Superior temporal gyrus (tissue), 1 donor: ENCODE data around the gene FKBP8.
A peak's percentile ranks its signal among the peaks of the same experiment; 100 is the strongest.
"Not testable (repeated sequence)": the region's sequence is repeated elsewhere in the genome, so short reads cannot be mapped to it uniquely, and the experiment has no call there.

Experiments used
- DNase-seq: peaks from one replicate; pipeline ENCODE4 v3.0.0-alpha.2; 2016; ENCODE audit errors: extremely low spot score

The FKBP8 gene

DNA sequence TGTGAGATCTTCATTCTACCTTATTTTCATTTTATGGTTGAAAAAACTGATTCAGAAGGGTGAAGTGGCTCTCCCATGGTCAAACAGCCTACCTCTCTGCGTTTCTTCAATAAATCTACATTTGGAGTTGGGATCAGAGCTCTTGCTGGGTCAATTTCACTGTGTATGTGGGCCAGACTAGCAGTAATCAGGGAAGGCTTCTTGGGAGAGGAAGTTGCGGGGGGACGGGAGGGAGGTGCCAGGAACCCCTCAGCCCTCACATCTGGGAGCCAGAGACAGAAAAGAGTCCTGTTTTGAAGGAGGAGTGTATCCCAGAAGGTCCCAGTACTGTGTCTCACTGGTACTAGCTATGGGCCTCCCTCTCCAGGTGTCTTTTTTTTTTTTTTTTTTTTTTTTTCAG is 15.2 kb upstream of the FKBP8 start:
- no peak for DNase-seq

DNA sequence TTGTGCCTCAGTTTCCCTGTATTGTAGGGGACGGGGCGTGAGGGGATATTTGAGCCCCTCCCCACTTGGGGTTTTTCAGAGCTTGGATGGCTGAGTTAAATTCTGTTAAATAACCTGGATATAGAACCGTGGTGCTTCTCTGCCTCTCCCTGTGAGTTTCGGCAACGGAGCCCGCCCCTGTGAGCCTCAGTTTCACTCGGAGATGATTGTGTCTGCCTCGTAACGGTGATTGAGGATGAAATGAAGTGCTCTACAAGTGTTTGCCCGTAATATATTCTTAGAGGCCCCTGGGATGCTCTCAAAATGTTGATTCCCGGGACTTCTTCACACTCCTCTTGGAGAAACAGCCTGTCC is 14.8 kb upstream of the FKBP8 start:
- no peak for DNase-seq

DNA sequence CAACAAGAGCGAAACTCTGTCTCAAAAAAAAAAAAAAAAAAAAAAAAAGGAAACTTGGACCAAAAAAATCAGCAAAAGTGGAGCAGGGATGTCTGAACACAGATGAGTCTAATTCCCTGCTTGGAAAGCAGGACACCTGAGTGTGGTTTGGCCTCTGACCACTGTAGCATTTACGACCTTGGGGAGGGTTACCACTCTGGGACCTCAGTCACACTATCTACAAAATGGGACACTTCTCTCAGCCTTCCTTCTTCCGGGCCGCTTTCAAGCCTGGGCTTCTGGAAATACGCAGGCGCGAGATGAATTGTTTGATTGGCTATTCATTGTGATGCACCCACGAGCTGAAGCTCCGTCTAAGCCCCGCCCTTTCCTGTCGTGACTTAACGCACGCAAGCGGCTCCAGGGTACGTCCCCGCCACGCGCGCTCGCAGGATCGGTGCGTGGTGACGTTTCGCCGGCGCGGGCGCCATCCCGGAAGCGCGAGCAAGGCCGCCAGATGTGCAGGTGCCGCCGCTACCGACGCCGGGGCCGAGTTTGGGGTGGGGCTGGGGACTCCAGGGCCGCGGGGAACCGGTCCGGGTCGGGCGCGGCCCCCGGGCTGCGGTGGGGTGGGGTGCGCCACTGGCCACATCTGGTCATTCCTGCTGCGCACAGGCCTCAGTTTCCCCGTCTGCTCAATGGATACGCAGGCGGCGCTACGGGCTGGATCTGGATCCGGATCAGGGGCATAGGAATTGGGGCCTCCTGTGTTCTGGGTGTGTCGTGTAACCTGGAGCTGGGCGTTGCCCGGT is 14.2 kb upstream of the FKBP8 start, which contains the start of gene KXD1:
TSS of gene KXD1 (plus strand) at position 460 of the 791 bp plus-strand sequence. CDS start 4,187 bp downstream, outside the sequence.
- peak; percentile 99 for DNase-seq

DNA sequence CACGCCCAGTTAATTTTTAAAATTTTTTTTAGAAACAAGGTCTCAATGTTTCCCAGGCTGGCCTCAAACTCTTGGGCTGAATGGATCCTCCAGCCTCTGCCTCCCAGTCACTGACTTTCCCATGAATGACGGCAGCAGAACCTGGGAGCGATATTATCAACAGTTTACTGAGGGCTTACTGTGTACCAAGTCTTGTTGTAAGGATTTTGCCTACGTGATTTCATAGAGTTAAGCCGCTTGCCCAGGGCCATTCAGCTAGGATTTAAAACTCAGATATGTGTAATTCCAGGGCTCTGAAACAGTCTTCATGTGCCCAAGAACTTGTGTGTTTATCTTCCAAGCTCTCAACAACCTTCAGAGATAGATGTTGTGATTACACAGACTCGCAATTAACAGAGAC is 8.3 kb upstream of the FKBP8 start:
- DNase-seq = no peak

DNA sequence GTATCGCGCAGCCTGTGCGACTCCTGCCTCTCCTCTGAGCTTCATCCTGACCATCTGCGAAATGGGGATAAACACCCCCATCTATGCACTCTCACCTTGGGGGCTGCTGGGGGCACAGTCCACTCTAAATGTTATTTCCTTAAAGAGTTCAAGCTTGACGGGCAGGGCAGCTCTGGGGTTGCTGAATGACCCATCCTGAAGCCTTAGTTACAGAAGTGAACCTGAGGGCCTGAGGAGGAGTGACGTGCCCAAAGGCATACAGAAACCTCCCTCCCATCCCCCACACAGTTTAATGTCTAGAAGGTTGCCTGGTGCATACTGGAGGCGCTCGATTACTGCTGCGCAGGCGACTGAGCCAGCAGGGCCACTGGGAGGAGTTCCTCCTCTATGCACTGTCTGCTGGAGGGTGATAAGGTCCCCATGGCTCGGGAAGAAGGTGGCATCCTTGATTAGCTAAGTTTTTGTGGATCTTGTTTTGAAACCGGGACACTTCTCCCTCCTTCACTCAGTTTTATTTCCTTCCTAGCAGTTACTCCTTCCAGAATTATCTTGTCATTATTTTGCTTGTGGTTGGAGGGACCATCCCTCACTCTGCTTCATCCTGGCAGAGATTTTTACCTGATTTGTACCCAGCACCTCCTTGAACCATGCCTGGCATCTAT is 572 bp upstream of the FKBP8 start:
- peak; percentile 47 for DNase-seq

DNA sequence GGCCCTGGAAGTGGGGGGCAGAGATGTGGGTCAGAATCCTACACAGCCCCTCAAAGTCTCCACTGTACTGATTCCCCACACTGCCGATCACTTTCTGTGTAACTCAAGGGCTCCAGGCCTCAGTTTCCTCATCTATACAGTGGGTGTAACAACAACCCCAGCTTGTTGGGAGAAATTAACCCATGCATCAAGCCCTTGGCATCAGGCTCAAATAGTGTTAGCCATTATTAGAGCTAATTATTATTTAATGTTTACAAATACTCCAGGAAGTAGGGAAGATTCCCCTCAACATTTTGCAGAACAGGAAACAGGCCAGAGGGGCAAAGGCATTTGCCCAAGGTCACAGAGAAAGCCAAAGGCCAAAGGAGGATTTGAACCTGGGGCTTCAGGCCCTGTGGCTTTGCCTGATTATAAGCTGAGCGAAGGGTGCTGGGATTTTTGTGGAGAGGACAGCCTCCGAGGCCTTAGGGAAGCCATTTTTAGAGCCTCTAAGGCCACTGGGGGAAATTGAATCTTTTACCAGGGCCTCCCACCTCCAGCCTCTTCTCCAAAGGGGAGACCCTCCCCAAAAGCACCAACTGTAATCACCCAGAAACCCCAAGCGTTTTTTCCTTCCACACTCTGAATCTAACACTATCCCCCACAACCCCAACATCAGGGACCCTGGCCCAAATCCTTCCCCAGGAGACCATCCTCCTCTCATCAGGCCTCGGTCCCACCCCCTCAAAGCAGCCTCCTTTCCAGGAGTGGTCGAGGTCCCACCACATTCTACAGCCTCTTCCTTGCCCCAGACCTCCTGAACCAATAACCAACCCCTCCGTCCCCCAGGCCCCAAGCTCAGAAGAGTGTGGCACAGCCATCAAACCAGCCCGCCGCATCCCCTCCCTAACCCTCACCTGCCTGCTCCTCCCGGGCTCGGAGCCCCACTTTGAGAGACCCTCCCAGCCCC is 1.1 kb downstream of the FKBP8 start:
- DNase-seq = no peak

DNA sequence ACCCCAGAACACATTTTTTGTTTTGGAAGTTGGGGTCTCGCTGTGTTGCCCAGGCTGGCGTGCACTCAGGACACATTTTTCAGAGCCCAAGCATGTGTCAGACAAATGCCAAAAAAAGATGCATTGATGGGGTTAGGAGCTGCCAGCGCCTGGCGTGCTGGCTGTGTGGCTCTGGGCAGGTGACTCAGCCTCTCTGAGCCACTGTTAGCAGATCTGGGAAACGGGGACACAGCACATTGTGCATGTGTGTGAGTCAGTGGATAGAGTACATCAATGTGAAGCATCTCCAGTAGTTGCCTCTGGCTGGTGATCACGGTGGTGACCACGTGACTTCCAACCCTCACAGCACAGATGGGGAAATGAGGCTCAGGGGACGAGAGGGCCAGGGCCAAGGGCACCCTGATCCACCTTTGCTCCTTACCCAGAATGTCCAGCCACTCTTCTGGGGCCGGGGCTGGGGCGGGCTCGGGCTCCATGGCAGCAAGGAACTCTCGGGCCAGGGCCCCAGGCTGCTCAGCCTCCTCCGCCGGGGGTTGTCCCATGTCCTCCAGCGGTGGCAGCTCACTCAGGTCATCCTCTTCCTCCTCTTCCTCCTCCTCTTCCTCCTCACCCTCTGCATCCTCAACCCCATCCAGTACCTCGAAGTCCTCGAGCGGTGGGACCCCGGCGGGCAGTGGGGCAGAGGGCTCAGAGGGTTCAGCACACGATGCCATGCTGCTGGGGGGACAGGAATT is 1.9 kb downstream of the FKBP8 start:
- no peak for DNase-seq

DNA sequence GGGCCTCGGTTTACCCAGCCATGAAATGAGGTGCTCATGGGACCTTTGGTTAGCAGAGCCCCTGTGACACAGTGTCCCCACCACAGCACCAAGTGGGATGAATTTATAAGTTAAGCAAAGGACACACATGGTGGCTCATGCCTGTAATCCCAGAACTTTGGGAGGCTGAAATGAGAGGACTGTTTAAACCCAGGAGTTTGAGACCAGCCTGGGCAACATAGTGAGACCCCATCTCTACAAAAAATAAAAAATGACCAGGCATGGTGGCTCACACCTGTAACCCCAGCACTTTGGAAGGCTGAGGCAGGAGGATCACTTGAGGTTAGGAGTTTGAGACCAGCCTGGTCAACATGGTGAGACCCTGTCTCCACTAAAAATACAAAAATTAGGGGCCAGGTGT is 3.2 kb downstream of the FKBP8 start:
- not testable (repeated sequence) for DNase-seq

DNA sequence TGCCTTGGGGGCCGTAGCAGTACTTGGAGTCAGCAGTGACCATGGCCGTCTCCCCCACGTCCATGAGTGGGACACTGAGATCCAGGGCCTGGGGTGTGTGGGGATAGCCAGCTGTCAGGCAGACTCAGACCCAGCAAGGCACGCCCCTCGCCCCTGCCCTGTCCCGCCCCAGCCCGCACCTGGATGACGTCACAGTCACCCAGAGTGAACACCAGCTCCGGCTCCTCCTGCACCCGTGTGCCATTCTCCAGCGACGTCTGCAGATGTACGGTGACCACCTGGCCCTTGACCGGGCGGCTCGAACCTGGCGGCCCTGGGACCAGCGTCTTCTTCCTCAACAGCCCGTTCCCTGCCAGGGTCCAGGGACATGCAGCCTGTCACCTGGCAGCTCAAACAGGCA is 4.0 kb downstream of the FKBP8 start:
- DNase-seq = no peak

DNA sequence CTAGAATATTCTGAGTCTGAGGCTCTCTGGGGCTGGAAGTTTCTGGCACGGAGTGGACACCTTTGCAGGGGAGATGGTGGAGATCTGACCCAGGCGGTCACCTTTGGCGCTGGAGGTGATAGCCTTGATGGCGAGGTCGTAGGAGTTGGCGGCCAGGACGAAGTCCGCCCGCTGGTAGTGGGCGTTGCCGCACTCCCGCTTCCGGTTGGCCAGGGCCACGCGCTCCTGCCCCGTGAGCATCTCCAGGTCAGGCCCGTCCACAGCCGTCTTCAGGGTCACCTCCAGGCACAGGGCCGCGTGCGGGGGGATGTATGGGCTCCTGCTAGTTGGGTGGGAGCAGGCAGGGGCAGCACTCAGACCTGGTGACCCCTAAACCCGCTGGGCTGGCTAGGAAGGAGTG is 5.3 kb downstream of the FKBP8 start:
- no peak for DNase-seq

DNA sequence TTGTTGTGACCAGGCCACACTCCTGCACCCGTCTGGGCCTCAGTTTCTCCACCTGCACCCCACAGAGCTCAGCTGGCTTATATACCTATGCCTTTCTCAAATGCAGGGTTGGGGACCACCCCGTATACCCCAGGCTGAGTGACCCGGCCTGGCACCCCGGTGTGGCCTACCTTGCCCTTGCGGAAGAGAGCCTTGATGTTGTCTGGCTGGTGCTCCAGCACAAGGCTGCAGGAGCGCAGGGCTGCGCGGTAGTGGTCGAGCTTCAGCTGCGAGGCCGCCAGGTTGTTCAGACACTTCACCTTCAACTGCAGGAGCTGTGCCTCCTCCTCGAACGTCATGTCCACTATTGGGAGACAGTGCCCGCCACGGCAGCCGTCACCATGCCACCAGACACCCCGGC is 5.9 kb downstream of the FKBP8 start:
- DNase-seq = no peak

DNA sequence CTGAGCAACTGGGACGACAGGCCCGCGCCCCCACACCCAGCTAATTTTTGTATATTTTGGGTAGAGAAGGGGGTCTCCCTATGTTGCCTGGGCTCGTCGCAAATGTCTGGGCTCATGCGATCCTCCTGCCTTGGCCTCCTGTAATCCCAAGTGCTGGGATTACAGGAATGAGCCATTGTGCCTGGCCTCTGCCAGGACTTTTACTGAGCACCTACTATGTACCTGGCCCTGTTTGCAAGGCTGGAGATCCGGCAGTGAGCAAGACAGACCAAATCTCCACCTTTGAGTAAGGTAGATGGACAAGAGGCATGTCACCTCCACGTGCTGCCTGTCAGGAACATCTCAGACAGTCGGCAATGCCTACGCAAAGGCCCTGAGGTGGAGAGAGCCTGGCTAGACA is 6.9 kb downstream of the FKBP8 start:
- DNase-seq = no peak

DNA sequence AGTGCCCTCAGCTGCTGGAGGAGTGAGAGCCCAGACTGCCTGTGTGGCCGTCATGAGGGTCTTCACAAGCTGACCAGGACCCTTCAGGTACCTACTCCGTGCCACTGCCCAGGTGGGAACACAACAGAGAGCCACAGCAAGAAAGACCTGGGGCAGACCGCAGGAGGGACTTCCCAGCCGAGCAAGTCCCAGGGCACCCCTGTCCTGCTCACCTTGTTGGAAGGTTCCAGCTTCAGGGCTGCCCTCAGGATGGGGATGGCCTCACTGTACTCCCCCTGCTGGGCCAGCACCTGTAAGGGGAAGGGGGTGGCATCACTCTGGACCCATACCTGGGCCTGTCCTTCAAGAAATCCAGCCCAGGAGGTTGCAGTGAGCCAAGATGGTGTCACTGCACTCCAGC is 10.3 kb downstream of the FKBP8 start:
- DNase-seq = no peak

DNA sequence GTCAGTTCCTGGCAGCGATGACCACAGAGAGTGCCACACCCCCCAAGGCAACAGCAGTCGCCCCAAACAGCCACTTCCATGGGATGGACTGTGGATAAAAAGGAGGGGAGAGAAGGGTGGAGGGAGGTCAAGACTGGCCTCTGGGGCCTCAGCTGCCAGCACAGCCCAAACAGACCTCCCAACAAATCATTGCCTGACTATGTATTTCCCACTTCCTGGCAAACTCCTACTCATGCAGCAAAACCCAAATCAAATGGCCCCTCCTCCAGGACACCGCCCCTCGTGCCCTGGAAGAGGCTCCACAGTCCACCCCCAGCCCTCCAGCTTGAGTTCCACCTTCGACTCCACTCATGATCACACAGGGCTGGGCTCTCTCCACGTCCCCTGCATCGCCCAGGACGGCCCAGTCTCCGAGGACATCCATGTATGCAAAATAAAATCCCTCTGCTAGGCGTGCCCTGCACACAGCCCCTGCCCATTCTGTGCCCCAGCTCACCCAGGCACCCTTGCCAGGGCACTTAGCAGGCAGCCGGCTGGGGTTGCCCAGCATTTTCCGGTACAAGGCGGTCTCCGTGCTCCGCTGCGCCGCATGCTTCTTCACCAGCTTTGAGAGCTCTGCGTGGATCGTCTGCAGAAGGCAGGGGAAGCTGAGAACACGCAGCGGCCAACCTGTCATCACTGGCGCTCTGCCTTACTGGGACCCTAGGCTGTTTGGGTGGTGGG is 11.0 kb downstream of the FKBP8 start:
- DNase-seq = no peak

DNA sequence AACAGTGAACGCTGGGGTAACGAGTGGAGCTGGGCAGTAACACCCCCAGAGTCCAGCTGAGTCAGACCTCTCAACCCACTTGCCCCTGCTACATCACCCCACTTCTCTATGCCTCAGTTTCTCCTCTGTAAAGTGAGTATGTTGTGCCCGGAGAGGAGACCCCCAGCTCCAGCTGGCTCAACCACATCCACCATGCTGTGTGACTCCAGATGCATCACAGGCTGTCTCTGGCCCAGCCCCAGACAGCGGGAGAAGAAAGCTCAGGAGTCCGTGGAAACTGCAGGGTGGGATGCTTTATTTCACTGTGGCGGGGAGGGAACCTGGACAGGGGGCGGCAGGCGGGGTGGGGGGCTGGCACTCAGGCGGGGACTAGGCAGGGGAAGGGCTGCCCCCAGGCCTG is 11.9 kb downstream of the FKBP8 start:
- no peak for DNase-seq

DNA sequence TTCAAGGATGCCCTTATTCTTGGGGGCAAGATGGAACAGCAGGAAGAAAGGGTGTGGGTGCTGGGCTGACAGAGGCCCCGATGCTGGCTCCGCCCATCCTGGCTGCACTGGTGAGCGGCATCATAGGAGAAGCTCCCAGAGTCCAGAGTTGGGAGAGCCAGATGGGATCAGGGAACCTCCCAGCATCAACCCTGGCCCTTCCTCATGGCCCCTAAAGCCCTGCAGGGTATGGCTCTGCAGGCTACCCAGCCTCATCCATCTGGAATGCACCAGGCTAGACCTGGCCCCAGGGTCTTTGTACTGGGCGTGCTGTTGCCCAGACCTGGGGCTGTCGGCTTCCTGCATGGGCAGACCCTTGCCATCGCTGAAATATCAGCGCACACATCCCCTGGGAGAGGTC is 13.6 kb downstream of the FKBP8 start:
- no peak for DNase-seq

DNA sequence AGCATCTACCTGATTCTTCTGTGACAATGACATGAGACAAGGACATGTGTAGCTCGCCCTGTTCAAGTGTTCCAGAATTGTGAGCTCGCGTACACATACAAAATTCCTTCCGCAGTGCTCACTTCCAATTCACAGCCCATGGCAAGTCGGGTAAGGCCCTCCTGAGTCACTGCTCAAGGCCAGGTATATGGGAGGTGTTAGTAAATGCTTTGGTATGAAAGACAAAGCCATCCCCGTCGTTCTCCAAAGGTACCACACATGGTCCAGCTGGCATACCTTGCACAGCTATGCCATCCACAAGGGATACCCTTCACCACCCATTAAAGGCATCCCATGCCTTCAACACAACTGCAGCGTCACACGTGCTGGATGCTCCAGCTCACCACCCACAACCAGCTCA is 17.1 kb downstream of the FKBP8 start:
- DNase-seq = no peak

DNA sequence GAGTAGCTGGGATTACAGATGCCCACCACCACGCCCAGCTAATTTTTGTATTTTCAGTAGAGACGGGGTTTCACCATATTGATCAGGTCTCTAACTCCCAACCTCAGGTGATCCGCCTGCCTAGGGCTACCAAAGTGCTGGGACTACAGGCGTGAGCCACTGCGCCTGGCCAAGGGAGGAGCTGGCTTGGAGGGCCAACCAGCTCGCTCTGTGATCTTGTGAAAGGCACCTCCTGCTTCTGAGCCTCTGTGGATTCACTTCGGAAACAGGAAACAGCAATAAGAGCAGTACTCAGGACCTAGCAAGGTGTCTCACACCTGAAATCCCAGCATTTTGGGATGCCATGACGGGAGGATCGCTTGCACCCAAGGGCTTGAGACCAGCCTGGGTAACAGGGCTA is 19.5 kb downstream of the FKBP8 start:
- DNase-seq = no peak

DNA sequence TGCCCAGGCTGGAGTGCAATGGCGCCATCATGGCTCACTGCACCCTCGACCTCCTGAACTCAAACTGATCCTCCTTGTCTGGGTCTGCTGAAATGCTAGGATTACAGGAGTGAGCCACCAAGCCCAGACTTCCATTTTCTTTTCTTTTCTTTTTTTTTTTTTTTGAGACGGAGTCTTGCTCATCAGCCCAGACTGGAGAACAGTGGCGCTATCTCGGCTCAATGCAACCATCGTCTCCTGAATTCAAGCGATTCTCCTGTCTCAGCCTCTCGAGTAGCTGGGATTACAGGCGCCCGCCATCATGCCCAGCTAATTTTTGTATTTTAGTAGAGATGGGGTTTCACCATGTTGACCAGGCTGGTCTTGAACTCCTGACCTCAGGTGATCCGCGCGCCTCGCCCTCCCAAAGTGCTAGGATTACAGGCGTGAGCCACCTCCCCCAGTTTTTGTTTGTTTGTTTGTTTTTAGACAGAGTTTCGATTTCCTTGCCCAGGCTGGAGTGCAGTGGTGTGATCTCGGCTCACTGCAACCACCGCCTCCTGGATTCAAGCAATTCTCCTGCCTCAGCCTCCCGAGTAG is 20.4 kb downstream of the FKBP8 start:
- DNase-seq = not testable (repeated sequence)

DNA sequence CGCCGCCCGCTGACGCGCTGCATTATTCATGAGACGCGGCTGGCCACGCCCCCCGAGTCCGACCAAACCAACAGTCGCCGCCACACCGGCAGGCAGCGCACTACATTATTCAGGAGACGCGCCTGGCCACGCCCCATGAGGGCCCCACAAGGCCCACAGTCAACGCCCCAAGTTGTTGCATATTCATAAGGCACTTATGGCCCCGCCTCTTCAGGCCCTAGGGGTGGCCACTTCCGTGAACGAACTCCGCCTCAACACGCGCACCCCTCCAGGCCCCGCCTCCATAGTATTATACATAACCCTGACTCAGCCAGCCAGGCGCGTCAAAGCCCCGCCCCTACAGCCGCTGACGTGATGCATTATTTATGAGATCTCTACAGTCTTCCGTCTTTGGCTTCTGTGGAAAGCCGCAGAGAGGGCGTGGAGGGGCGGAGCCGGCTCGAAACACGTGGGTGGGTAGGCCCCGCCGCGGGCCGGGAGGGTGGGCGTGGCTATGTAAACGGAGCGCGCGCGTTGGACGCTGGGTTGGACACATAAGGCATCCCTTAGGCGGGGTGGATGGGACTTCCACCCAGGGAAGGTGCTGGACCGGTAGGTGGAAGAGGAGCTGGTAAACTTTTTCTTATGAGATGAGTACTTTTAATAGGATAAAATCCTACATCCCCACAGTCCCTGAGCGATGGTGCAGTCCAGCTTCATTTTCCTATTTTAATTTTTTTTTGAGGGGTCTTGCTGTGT is 21.1 kb downstream of the FKBP8 start:
- peak; percentile 100 for DNase-seq
